ENCODE measurements around the gene ETV3.

DNA sequence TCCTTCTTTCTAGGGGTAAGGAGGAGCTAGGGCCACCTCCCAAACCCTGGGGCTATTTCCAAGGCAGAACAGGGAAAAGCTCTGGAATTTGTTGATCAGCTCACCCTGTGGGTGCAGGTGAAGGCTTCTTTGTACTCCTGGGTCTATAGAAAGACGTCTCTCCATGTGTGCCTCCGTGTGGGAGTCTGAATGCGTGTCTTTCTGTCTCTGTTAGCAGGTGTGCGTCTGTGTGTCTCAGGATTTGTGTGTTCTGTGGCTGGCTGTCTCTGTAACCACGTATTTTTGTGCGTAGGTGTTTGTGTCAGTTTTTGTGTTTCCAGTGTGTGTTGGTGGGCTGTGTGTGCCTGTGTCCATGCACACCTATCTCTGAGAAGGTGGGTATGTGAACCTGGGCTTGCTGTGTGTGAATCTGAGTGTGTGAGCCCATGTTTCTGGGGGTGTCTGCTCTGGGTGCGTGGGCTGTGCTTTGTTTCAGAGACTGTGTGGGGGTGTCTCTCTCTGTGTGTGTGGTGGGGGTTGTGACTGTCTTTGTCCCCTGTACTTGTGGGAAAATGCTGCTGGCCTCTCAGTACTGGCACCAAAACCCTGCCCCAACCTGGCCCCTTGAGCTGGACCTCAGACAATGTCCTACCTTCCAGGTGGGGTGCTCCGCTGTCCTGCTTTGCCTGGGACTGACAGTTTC, 25.9 kb downstream of the ETV3 start:
- TF ChIP-seq, protein P1, sequence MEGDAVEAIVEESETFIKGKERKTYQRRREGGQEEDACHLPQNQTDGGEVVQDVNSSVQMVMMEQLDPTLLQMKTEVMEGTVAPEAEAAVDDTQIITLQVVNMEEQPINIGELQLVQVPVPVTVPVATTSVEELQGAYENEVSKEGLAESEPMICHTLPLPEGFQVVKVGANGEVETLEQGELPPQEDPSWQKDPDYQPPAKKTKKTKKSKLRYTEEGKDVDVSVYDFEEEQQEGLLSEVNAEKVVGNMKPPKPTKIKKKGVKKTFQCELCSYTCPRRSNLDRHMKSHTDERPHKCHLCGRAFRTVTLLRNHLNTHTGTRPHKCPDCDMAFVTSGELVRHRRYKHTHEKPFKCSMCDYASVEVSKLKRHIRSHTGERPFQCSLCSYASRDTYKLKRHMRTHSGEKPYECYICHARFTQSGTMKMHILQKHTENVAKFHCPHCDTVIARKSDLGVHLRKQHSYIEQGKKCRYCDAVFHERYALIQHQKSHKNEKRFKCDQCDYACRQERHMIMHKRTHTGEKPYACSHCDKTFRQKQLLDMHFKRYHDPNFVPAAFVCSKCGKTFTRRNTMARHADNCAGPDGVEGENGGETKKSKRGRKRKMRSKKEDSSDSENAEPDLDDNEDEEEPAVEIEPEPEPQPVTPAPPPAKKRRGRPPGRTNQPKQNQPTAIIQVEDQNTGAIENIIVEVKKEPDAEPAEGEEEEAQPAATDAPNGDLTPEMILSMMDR (IDR thresholded peaks at IDR 0.05), result no peak
- no peak for TF ChIP-seq POLR2A (IDR thresholded peaks at IDR 0.05)
